MM.1S (cell line): Measurements from ENCODE around the gene ZFP90.

Experiments used
- DNase-seq: peaks from one replicate; pipeline ENCODE4 v3.0.0-alpha.2; 2015
- H2AFZ ChIP-seq: fragments of 300-600 bp; sonication (generic); 2 replicates; pipeline ENCODE4 v1.6.0; 2016; ENCODE audit warnings: antibody characterized with exemption, low read length
- H3F3A ChIP-seq: fragments of 300-600 bp; sonication (generic); 2 replicates; pipeline ENCODE4 v1.6.1; 2016; ENCODE audit warnings: mild to moderate bottlenecking, antibody characterized with exemption, low read length, moderate library complexity, mixed read lengths; ENCODE audit not compliant: insufficient read depth
- H3K27ac ChIP-seq: fragments of 300-600 bp; sonication (generic); 2 replicates; pipeline ENCODE4 v1.5.1; 2016; ENCODE audit warnings: mild to moderate bottlenecking, low read length
- H3K27me3 ChIP-seq: fragments of 300-600 bp; sonication (generic); replicated peaks from 2 replicates; pipeline ENCODE4 v1.6.0; 2016; ENCODE audit warnings: low read length; ENCODE audit not compliant: insufficient read depth
- H3K36me3 ChIP-seq: fragments of 300-600 bp; sonication (generic); replicated peaks from 2 replicates; pipeline ENCODE4 v1.6.1; 2016; ENCODE audit warnings: mild to moderate bottlenecking, low read length, mixed read lengths; ENCODE audit not compliant: insufficient read depth
- H3K4me1 ChIP-seq: fragments of 300-600 bp; sonication (generic); 2 replicates; pipeline ENCODE4 v1.6.1; 2016; ENCODE audit warnings: low read length, mixed read lengths
- H3K4me2 ChIP-seq: fragments of 300-600 bp; sonication (generic); 2 replicates; pipeline ENCODE4 v1.6.0; 2016; ENCODE audit warnings: low read depth, low read length
- H3K4me3 ChIP-seq: fragments of 300-600 bp; sonication (generic); 2 replicates; pipeline ENCODE4 v1.5.1; 2016; ENCODE audit warnings: low read length, mixed read lengths
- H3K79me2 ChIP-seq: fragments of 300-600 bp; sonication (generic); 2 replicates; pipeline ENCODE4 v1.6.1; 2016; ENCODE audit warnings: mixed run types, low read length, mixed read lengths
- H3K9ac ChIP-seq: fragments of 300-600 bp; sonication (generic); 2 replicates; pipeline ENCODE4 v1.6.1; 2016; ENCODE audit warnings: low read length, mixed read lengths
- H3K9me2 ChIP-seq: fragments of 300-600 bp; sonication (generic); replicated peaks from 2 replicates; pipeline ENCODE4 v1.6.1; 2016; ENCODE audit warnings: mild to moderate bottlenecking, low read length, mixed read lengths; ENCODE audit not compliant: insufficient read depth
- H3K9me3 ChIP-seq: fragments of 300-600 bp; sonication (generic); replicated peaks from 2 replicates; pipeline ENCODE4 v1.6.1; 2016; ENCODE audit warnings: mild to moderate bottlenecking, low read length, mixed read lengths; ENCODE audit not compliant: insufficient read depth
- H4K20me1 ChIP-seq: fragments of 300-600 bp; sonication (generic); 2 replicates; pipeline ENCODE4 v1.6.1; 2016; ENCODE audit warnings: mild to moderate bottlenecking, low read length, moderate library complexity, mixed read lengths; ENCODE audit not compliant: insufficient read depth
- EZH2 ChIP-seq: fragments of 300-600 bp; sonication (generic); optimal IDR thresholded peaks from 2 replicates; pipeline ENCODE3; 2017; ENCODE audit warnings: low read depth, mild to moderate bottlenecking, antibody characterized with exemption, low read length, mixed read lengths
- EZH2phosphoT487 ChIP-seq: fragments of 300-600 bp; sonication (generic); IDR thresholded peaks from 2 replicates; pipeline ENCODE4 v1.6.1; 2018; ENCODE audit warnings: antibody characterized with exemption, low read length
- TF ChIP-seq, protein P1 (sequence below): fragments of 300-600 bp; sonication (generic); IDR thresholded peaks from 2 replicates; pipeline ENCODE4 v1.5.1; 2016; ENCODE audit warnings: antibody characterized with exemption, low read length, mixed read lengths

Gene ZFP90

DNA sequence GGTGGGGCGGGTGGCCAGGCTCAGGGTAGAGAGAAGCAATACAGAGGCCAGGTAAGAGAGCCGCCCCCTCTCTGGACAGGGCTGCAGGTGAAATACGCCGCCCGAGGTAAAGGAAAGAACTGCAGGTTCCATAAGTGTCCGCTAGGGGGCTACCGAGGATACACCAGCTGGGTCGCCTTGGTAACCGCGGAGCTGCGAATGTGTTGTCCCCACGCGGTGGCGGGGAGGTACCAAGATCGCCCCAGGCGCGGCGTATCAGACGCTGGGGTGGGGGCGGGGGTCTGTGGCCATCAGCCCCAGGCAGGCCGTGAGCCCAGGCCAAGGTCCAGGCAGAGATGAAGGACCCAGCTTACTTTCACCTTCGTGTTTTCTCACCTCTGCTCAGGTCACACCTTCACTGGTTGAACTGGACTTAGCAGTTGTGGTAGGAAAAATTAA, 18.4 kb upstream of the ZFP90 start:
- H3K9me2 ChIP-seq: no peaks in the 10 kb centered on the region

DNA sequence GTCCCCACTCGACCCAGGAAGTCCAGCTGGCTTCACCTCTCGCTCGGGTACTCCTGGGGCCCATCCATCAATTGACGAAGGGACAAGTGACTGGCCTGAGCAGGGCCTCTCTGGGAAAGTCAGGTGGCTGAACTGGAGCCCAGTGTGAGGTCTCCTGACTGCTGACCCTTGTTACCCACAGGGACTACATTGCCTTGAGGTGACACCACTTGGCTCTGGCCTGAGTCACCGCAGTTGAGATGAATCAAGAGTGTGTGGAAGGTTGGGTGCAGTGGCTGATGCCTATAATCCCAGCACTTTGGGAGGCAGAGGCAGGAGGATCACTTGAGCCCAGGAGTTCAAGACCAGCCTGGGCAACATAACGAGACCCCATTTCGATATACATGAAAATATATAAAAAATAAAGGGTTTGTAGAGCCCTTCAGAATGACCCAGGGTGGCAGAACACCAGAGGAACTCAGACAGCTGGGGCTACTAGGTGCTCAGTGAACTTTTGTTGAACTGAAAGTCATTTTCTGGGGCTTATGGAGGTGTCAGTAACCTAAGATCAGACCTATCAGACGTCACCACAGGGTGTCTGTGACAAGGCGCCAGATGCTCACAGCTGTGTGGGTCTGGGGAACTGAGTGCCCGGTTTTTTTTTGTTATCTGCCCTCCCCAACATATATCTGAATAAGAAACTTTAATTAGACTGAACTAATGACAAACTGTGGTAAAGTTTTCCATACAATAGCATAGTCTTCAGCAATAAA, 14.8 kb upstream of the ZFP90 start:
- H3K79me2 ChIP-seq: no peaks in the 10 kb centered on the region
- no peaks in the 10 kb centered on the region for H3F3A ChIP-seq
- no peak overlapping the region for H2AFZ ChIP-seq
- no peaks in the 10 kb centered on the region for H4K20me1 ChIP-seq
- no peaks in the 10 kb centered on the region for H3K9me3 ChIP-seq
- no peaks in the 10 kb centered on the region for H3K36me3 ChIP-seq
- H3K27ac ChIP-seq: no peak overlapping the region
- H3K4me1 ChIP-seq: peaks cover 8% of the 10 kb centered on the region
- H3K27me3 ChIP-seq: 0 out of 2 replicates have a peak, but pooled peaks cover 6% of the 10 kb centered on the region
- H3K9ac ChIP-seq: no peak overlapping the region
- TF ChIP-seq EZH2 (no peak), EZH2phosphoT487 (no peak)
- TF ChIP-seq, protein P1, sequence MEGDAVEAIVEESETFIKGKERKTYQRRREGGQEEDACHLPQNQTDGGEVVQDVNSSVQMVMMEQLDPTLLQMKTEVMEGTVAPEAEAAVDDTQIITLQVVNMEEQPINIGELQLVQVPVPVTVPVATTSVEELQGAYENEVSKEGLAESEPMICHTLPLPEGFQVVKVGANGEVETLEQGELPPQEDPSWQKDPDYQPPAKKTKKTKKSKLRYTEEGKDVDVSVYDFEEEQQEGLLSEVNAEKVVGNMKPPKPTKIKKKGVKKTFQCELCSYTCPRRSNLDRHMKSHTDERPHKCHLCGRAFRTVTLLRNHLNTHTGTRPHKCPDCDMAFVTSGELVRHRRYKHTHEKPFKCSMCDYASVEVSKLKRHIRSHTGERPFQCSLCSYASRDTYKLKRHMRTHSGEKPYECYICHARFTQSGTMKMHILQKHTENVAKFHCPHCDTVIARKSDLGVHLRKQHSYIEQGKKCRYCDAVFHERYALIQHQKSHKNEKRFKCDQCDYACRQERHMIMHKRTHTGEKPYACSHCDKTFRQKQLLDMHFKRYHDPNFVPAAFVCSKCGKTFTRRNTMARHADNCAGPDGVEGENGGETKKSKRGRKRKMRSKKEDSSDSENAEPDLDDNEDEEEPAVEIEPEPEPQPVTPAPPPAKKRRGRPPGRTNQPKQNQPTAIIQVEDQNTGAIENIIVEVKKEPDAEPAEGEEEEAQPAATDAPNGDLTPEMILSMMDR: no peak
- H3K4me3 ChIP-seq: no peak overlapping the region
- no peak for DNase-seq
- no peak overlapping the region for H3K4me2 ChIP-seq
- no peaks in the 10 kb centered on the region for H3K9me2 ChIP-seq

More for the DNA sequence above, 18.4 kb upstream of the ZFP90 start:
- 0 out of 2 replicates have a peak, but pooled peaks cover 6% of the 10 kb centered on the region for H3K27me3 ChIP-seq
- H3K79me2 ChIP-seq: no peaks in the 10 kb centered on the region
- H3K4me2 ChIP-seq: peak overlapping the region; percentile 90
- H3F3A ChIP-seq: no peaks in the 10 kb centered on the region
- DNase-seq: peak; percentile 92
- H3K9me3 ChIP-seq: no peaks in the 10 kb centered on the region
- H3K36me3 ChIP-seq: no peaks in the 10 kb centered on the region
- H3K27ac ChIP-seq: no peak overlapping the region
- H3K4me1 ChIP-seq: peaks cover 3% of the 10 kb centered on the region; the same call in 1 of the 2 replicates
- H2AFZ ChIP-seq: peak overlapping the region; percentile 76
- H3K4me3 ChIP-seq: peak overlapping the region; percentile 48
- H3K9ac ChIP-seq: peak overlapping the region; percentile 23; the same call in 1 of the 2 replicates
- TF ChIP-seq, protein P1: peak; percentile 99
- no peak for TF ChIP-seq EZH2
- no peak for TF ChIP-seq EZH2phosphoT487
- H4K20me1 ChIP-seq: no peaks in the 10 kb centered on the region

DNA sequence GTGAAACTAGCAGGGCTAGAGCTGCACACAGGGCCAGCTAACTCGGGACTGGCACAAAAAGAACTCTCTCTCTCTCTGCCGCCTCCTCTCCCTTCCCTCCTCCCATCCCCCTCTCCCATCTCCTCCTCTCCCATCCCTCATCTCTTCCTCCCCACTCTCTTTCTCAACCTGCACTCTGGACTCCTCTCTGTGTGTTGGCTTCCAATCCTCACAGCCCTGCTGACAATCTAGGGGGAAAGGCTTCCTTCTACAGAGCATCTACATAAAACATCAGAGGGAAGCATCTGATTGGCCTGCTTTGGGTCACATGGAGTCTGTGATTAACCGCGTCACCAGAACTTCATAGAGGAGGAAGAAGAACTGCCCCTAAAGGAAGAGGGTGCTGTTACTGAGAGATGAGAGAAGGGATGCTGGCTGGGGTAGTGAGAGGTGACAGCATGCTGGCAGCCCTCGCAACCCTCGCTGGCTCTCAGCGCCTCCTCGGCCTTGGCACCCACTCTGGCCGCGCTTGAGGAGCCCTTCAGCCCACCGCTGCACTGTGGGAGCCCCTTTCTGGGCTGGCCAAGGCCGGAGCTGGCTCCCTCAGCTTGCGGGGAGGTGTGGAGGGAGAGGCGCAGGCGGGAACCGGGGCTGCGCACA, 12.8 kb upstream of the ZFP90 start:
- peaks cover 10% of the 10 kb centered on the region for H3K4me1 ChIP-seq

More for the DNA sequence above, 12.8 kb upstream of the ZFP90 start:
- no peaks in the 10 kb centered on the region for H3K9me3 ChIP-seq
- H3K79me2 ChIP-seq: no peaks in the 10 kb centered on the region
- no peaks in the 10 kb centered on the region for H3K9me2 ChIP-seq
- no peaks in the 10 kb centered on the region for H3K36me3 ChIP-seq
- H2AFZ ChIP-seq: 0 out of 2 replicates have a peak overlapping the region, but pooled peaks have one; percentile 10
- no peak overlapping the region for H3K9ac ChIP-seq
- H4K20me1 ChIP-seq: no peaks in the 10 kb centered on the region
- DNase-seq: no peak
- 0 out of 2 replicates have a peak, but pooled peaks cover 6% of the 10 kb centered on the region for H3K27me3 ChIP-seq
- H3K4me3 ChIP-seq: no peak overlapping the region
- no peak overlapping the region for H3K27ac ChIP-seq
- TF ChIP-seq, protein P1: no peak
- TF ChIP-seq EZH2: no peak
- TF ChIP-seq EZH2phosphoT487: no peak
- H3F3A ChIP-seq: no peaks in the 10 kb centered on the region
- no peak overlapping the region for H3K4me2 ChIP-seq
